Lower lobe of right lung (tissue), 2 donors: Measurements from ENCODE around the gene TSKS. TPM values are rescaled to one million over a fixed set of nuclear protein-coding genes. Genes with fewer than 3 reads are reported as not detected.

ENCODE experiments used
- ATAC-seq, 2 donors: fragments of 200-7000 bp; cut with Tn5 transposase; one replicate each; pipeline ENCODE4 v1.9.1; 2020 to 2022; ENCODE audit warnings: mild to moderate bottlenecking in 2 of 2, moderate library complexity in 2 of 2
- DNase-seq: peaks from one replicate; pipeline ENCODE4 v3.0.0-alpha.2; 2020
- H3K27ac ChIP-seq: fragments of 200-600 bp; one replicate; pipeline ENCODE4 v1.8.0; 2022
- H3K27me3 ChIP-seq: fragments of 200-600 bp; one replicate; pipeline ENCODE4 v1.8.0; 2022; ENCODE audit warnings: low read depth
- H3K36me3 ChIP-seq: fragments of 200-600 bp; one replicate; pipeline ENCODE4 v1.8.0; 2022; ENCODE audit warnings: mild to moderate bottlenecking
- H3K4me1 ChIP-seq: fragments of 200-600 bp; one replicate; pipeline ENCODE4 v1.8.0; 2022
- H3K4me3 ChIP-seq: fragments of 200-600 bp; one replicate; pipeline ENCODE4 v1.8.0; 2022; ENCODE audit warnings: mild to moderate bottlenecking
- H3K9me3 ChIP-seq: fragments of 200-600 bp; one replicate; pipeline ENCODE4 v1.8.0; 2022
- CTCF ChIP-seq: fragments of 200-600 bp; IDR thresholded peaks from one replicate; pipeline ENCODE4 v1.8.0; 2022; ENCODE audit warnings: antibody characterized with exemption, mild to moderate bottlenecking
- intact Hi-C: fragments of 100-400 bp; cut with DNase I; formaldehyde crosslinking; loops from one replicate; pipeline ENCODE4 v1.11.0; 2022
- total RNA-seq: library from RNA; stranded (reverse); fragmentation: NEBNext Ultra II Directional; extraction: Animal tissue kit (Norgen Biotek cat#: 25700); gene quantifications from one replicate; pipeline ENCODE4 v1.2.1, GENCODE V29; 2021
- donor health status: DM: no; HTN: yes; CAD: no; lungs with severe emphysema.

TSKS gene
- total RNA-seq, 1 donor from 2014 or later: 1.2 TPM

- Histone ChIP-seq H3K4me3 (no peak overlapping the region), H3K27me3 (no peaks in the 10 kb centered on the region), H3K27ac (no peak overlapping the region), H3K4me1 (no peaks in the 10 kb centered on the region), H3K36me3 (peaks cover 92% of the 10 kb centered on the region), H3K9me3 (no peaks in the 10 kb centered on the region)
- ATAC-seq: no peak
- no peak for DNase-seq
- no peak for TF ChIP-seq CTCF
- intact Hi-C loops: no loop called here
These were observed 30.4 kb upstream of the TSKS start for GRCh38 chr19:49793561-49793840.

- Histone ChIP-seq H3K4me1 (no peaks in the 10 kb centered on the region), H3K4me3 (no peak overlapping the region), H3K36me3 (peaks cover 91% of the 10 kb centered on the region), H3K9me3 (no peaks in the 10 kb centered on the region), H3K27ac (no peak overlapping the region), H3K27me3 (no peaks in the 10 kb centered on the region)
- intact Hi-C loops: no loop called here
- no peak for TF ChIP-seq CTCF
- ATAC-seq: no peak
- DNase-seq: no peak
These were observed 29.9 kb upstream of the TSKS start for GRCh38 chr19:49792829-49793560.

GRCh38 chr19:49791776-49792445 is 28.8 kb upstream of the TSKS start:
- Histone ChIP-seq H3K27me3 (no peaks in the 10 kb centered on the region), H3K4me1 (peaks cover under 1% of the 10 kb centered on the region), H3K27ac (no peak overlapping the region), H3K4me3 (no peak overlapping the region), H3K9me3 (no peaks in the 10 kb centered on the region), H3K36me3 (peaks cover 89% of the 10 kb centered on the region)
- intact Hi-C loops: no loop called here
- ATAC-seq (no peak), DNase-seq (no peak)
- TF ChIP-seq CTCF: no peak

GRCh38 chr19:49790866-49791265 is 27.8 kb upstream of the TSKS start:
- peaks cover 4% of the 10 kb centered on the region for H3K4me1 ChIP-seq
- H3K36me3 ChIP-seq: peaks cover 89% of the 10 kb centered on the region
- no peaks in the 10 kb centered on the region for H3K9me3 ChIP-seq
- intact Hi-C loops: no loop called here
- no peak overlapping the region for H3K4me3 ChIP-seq
- DNase-seq (no peak), ATAC-seq (peak in 1 of 2 donors; percentile 63)
- no peaks in the 10 kb centered on the region for H3K27me3 ChIP-seq
- peak overlapping the region; percentile 19 for H3K27ac ChIP-seq
- no peak for TF ChIP-seq CTCF

- intact Hi-C loops: no loop called here
- H3K36me3 ChIP-seq: peaks cover 89% of the 10 kb centered on the region
- TF ChIP-seq CTCF: no peak
- peaks cover 4% of the 10 kb centered on the region for H3K4me1 ChIP-seq
- ATAC-seq (no peak), DNase-seq (no peak)
- H3K9me3 ChIP-seq: no peaks in the 10 kb centered on the region
- H3K27me3 ChIP-seq: no peaks in the 10 kb centered on the region
- no peak overlapping the region for H3K27ac ChIP-seq
- no peak overlapping the region for H3K4me3 ChIP-seq
These were observed 25.8 kb upstream of the TSKS start for GRCh38 chr19:49788857-49789256.
